GM10248 (cell line): ENCODE data around the gene FBXO15.

Experiments
- CTCF ChIA-PET: fragments of 300-600 bp; sonication (Branson Sonifier 250); formaldehyde crosslinking; extraction: SDS; loops from one replicate; lab custom pipeline; 2021; ENCODE audit warnings: antibody characterized with exemption; lab: Yijun Ruan, JAX
- POLR2A ChIA-PET: fragments of 350-650 bp; sonication (Branson Sonifier 250); formaldehyde crosslinking; extraction: SDS; loops from one replicate; lab custom pipeline; 2020; ENCODE audit warnings: antibody characterized with exemption; lab: Yijun Ruan, JAX
- DNase-seq: peaks from one replicate; pipeline ENCODE4 v3.0.0; 2012; ENCODE audit errors: extremely low spot score
- TF ChIP-seq, protein P1 (sequence below): IDR thresholded peaks from 2 replicates; pipeline ENCODE4 v1.5.1; 2012; ENCODE audit warnings: mild to moderate bottlenecking, low read depth; ENCODE audit errors: extremely low read depth, missing control alignments, control extremely low read depth

Gene FBXO15

DNA sequence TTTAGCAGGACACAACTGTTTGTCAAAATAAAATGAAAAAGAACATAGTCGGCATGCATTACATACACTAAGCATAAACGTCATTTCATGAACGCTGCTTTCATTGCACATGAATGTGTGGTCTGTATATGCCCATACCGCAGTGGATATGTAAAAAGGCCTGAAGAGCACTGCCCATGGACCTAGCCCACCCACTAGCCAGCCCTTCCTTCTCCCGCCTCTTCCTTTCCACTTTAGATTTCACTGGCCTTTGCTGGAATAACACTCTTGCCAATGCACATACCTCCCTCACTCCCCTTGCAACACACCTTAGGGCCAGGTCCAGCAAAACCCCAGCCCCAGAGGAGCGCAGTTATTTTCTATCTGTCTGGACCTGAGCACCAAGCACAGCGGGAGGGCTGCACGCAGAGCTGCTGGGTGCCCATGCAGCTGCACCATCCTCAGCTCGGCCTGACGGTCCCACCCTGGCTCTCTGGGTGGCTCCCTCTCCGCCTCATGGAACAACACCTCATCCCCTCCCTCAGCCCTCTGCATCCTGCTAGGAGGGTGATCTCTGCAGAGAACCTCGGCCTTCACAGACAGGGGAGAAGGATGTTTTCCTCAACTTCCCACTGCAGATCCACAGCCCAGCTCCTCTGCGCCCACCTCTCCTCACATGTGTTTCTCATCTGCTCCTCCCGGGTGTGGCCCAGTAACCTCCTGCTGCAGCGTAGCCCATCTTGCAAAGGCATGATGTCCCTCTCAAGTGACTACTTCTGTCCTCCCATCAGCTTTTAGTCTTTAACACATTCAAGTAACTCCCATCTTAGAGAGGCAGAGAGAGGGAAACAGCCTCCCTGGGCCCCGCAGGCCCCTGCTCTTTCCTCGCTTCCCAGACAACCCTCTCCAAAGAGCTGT lies 72.7 kb downstream of the FBXO15 start:
- ChIA-PET POLR2A (no interaction called here), CTCF (interaction anchor here (1.2 to 2.5 kb wide), 3 partner anchors 8 to 15 kb away, joined by 3 to 7 read pairs (median 5); no protein-coding TSS in a partner anchor)

DNA sequence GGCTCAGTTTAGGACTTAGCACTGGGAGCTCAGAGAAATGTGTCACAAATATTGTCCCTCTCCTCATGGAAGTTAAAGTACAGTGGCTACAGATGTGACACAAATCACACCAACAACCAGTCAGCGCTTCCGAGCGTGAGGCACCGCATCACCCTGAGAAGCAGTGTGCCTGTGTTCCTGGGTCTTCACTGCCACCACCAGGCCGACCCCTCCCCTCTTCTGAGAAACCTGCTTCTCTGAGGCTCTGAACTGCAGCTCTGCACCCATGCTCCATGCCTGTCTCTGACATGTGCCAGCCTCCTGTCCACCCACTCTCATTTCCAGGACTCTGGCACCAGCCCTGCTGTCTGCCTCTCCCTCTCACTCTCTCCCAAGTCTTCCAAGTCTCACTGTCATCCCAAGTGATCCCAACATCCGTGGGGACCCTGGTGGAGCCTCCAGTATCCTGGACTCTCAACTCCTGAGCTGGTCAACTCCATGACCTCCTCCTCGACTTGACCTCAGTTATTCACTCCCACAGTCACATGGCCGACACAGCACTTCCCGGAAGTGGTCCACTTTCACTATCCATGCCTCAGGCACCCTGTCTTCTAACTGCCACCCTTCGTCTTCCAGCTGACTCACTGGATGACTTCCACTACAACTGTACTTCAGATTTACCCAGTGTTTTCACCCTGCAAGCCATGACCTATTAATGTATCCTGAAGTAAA lies 73.5 kb downstream of the FBXO15 start:
- DNase-seq: no peak
- TF ChIP-seq, protein P1, sequence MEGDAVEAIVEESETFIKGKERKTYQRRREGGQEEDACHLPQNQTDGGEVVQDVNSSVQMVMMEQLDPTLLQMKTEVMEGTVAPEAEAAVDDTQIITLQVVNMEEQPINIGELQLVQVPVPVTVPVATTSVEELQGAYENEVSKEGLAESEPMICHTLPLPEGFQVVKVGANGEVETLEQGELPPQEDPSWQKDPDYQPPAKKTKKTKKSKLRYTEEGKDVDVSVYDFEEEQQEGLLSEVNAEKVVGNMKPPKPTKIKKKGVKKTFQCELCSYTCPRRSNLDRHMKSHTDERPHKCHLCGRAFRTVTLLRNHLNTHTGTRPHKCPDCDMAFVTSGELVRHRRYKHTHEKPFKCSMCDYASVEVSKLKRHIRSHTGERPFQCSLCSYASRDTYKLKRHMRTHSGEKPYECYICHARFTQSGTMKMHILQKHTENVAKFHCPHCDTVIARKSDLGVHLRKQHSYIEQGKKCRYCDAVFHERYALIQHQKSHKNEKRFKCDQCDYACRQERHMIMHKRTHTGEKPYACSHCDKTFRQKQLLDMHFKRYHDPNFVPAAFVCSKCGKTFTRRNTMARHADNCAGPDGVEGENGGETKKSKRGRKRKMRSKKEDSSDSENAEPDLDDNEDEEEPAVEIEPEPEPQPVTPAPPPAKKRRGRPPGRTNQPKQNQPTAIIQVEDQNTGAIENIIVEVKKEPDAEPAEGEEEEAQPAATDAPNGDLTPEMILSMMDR: no peak
- CTCF ChIA-PET: interaction anchor here (1.2 to 2.5 kb wide), 2 partner anchors 8 to 10 kb away, joined by 5 to 7 read pairs; no protein-coding TSS in a partner anchor
- POLR2A ChIA-PET: no interaction called here

More for the DNA sequence above, 72.7 kb downstream of the FBXO15 start:
- TF ChIP-seq, protein P1: no peak
- DNase-seq: no peak

DNA sequence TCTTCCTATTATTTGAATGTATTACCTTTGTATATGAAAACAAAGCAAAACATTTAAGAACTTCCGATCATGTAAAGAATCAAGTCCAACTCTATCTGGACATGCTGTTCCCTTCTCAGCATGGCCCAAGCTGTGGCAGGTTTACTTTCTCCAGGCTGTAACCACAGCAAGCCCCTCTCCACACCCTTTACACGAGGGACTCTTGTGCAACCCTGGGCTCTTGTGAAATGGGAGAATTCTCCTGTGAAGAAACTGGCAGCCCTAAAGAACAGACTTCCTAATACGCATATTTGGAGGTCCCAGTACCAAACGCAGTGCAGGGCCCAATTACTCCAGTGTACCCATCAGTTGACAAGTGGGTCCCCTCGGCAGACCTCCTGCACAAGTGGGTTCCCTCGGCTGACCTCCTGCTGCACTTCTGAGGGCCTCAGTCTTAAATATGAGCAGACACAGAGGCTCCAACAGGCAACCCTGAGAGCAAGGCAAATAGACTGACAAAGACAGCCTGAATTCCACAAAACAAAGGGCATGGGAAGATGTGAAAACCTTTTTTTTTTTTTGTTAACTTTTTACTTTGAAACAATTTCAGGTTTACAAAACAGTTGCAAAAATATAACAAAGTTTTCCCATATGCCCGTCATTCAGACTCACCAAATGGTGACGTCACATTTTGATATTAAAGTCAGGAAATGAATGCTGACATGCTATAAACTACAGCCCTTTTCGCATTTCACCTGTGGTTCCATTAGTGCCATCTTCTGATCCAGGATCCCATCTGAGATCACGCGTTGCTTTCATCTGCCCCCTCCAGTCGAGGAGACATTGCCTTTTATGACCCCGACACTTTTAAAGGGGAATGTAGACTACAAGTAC lies 78.2 kb downstream of the FBXO15 start:
- ChIA-PET POLR2A (no interaction called here), CTCF (no interaction called here)
- TF ChIP-seq, protein P1: no peak
- no peak for DNase-seq

DNA sequence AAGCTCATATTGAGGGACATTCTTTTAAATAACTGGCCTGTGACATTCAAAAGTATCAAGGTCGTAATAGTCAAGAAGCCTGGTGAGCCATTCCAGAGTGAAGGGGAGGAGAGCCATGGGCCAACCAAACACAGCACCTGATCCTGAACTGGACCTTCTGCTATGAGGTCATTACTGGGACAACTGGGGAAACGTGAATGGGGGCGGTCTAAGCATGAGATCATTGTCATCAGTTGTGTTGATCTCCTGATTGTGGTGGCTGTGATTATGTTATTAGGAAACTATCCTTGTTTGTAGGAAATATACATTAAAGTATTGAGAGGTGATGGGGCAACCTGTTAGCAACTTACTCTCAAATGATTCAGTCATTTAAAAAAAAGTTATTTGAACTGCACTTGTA lies 79.3 kb downstream of the FBXO15 start:
- POLR2A ChIA-PET: no interaction called here
- CTCF ChIA-PET: no interaction called here
- TF ChIP-seq, protein P1: no peak
- DNase-seq: no peak

DNA sequence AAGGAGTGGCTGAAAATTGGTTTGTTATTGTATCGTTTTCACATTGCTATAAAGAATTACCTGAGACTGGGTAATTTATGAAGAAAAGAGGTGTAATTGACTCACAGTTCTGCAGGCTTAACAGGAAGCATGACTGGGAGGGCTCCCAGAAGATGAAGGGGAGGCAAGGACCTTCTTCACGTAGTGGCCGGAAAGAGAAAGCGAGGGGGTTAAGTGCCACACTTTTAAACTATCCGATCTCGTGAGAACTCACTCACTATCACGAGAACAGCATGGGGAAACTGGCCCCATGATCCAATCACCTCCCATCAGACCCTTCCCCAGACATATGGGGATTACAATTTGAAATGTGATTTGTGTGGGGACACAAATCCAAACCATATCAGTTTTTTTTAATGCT lies 81.6 kb downstream of the FBXO15 start:
- TF ChIP-seq, protein P1: no peak
- DNase-seq: no peak
- CTCF ChIA-PET: interaction anchor here (2.3 kb wide), 1 partner anchor 17 kb away, joined by 7 read pairs; no protein-coding TSS in a partner anchor
- POLR2A ChIA-PET: no interaction called here
